Measurements from ENCODE around the gene CLTCL1.

DNA sequence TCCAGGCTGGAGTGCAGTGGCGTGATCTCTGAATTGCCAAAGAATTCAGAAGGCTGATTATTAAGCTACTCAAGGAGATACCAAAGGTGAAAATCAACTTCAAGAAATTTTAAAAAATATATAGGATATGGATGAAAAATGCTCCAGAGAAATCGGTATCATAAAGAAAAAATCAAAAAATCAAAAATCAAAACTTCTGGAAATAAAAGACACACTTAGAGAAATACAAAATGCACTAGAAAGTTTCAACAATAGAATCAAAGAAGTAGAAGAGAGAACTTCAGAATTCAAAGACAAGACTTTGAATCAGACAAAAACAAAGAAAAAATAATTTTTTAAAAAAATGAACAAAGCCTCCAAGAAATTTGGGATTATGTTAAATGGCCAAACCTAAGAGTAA lies 45.6 kb upstream of the CLTCL1 start:
- TF ChIP-seq POLR2A (IDR thresholded peaks at IDR 0.05; ENCODE audit: low read depth, low read length), result no peak
- TF ChIP-seq POLR2AphosphoS5 (IDR thresholded peaks at IDR 0.05; ENCODE audit: low read depth, low read length), result no peak
- TF ChIP-seq TAF1 (IDR thresholded peaks at IDR 0.05; ENCODE audit: borderline replicate concordance, low read depth, low read length), result no peak

Measured in GM12892 (cell line).